ENCODE results near the gene RCN1. TPM values are rescaled to one million over a fixed set of nuclear protein-coding genes. Genes with fewer than 3 reads are reported as not detected.

RCN1 gene
- total RNA-seq, 1 experiment from 2014 or later, result 155 TPM

DNA sequence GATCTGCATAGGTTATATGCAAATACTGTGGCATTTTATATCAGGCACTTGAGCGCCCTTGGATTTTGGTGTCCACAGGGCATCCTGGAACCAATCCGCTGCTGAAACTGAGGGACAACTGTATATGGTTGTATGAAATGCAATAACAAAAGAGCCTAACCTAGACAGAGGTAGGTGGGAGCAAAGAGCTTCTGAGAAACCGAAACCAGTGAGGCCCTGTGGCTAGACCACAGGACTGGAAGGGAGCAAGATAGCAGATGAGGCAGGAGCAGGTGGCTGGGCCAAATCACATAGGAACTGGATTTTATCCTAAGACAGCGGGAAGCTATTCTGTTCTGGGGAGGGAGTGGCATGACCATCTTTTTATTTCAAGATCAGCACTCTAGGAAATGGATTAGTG, 30.1 kb downstream of the RCN1 start:
- no peak overlapping the region for H3K27ac Mint-ChIP-seq (ENCODE audit: low read depth, unreplicated experiment)
- ChIA-PET POLR2A (no interaction called here), CTCF (no interaction called here)
- no peak overlapping the region for H3K4me3 Mint-ChIP-seq (ENCODE audit: unreplicated experiment)
- TF ChIP-seq CTCF (IDR thresholded peaks at IDR 0.05; ENCODE audit: unreplicated experiment), result no peak
- intact Hi-C loops (cut with micrococcal nuclease), result no loop called here
- peaks cover 11% of the 10 kb centered on the region for H3K9me3 Mint-ChIP-seq (ENCODE audit: unreplicated experiment)
- no peaks in the 10 kb centered on the region for H3K36me3 Mint-ChIP-seq (ENCODE audit: insufficient read depth, unreplicated experiment)
- BruUV-seq (replicated peaks), result no TSS peak
- no peaks in the 10 kb centered on the region for H3K4me1 Mint-ChIP-seq (ENCODE audit: insufficient read depth, unreplicated experiment)
- no peak for DNase-seq (ENCODE audit: unreplicated experiment)
- H3K27me3 Mint-ChIP-seq (ENCODE audit: insufficient read depth, unreplicated experiment), result peaks cover 31% of the 10 kb centered on the region

DNA sequence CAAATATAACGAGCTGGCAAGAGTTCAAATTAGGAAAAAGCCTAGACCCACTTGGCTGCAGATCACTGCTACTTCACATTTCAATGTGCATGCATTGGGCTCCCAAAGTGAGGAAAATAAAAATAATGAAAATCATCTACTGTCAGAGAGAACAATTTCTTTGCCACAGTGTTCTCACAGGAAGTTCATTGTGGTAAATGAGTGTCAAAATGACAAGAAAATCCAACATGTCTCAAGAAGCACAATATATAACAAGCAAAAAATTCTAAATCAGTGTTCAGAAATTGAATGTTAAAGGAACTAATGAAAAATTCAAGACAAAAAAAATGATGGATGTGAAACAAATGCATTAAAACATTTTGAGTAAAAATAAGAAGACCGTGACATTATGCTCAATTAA, 31.3 kb downstream of the RCN1 start:
- H3K9me3 Mint-ChIP-seq (ENCODE audit: unreplicated experiment), result peaks cover 15% of the 10 kb centered on the region
- no TSS peak for BruUV-seq (replicated peaks)
- no peak overlapping the region for H3K4me3 Mint-ChIP-seq (ENCODE audit: unreplicated experiment)
- H3K27ac Mint-ChIP-seq (ENCODE audit: low read depth, unreplicated experiment), result no peak overlapping the region
- no peak for TF ChIP-seq CTCF (IDR thresholded peaks at IDR 0.05; ENCODE audit: unreplicated experiment)
- H3K36me3 Mint-ChIP-seq (ENCODE audit: insufficient read depth, unreplicated experiment), result no peaks in the 10 kb centered on the region
- ChIA-PET POLR2A (no interaction called here), CTCF (interaction anchor here (0.5 kb wide), 1 partner anchor 50 kb away, joined by 3 read pairs; no protein-coding TSS in a partner anchor)
- H3K27me3 Mint-ChIP-seq (ENCODE audit: insufficient read depth, unreplicated experiment), result peaks cover 38% of the 10 kb centered on the region
- no peaks in the 10 kb centered on the region for H3K4me1 Mint-ChIP-seq (ENCODE audit: insufficient read depth, unreplicated experiment)
- no peak for DNase-seq (ENCODE audit: unreplicated experiment)
- intact Hi-C loops (cut with micrococcal nuclease), result no loop called here

- TF ChIP-seq CTCF (IDR thresholded peaks at IDR 0.05; ENCODE audit: unreplicated experiment), result no peak
- ChIA-PET POLR2A (interaction anchor here (0.7 kb wide), 1 partner anchor 8 kb away, joined by 3 read pairs; no protein-coding TSS in a partner anchor), CTCF (no interaction called here)
- no peak for DNase-seq (ENCODE audit: unreplicated experiment)
- no TSS peak for BruUV-seq (replicated peaks)
- intact Hi-C loops (cut with micrococcal nuclease), result no loop called here
- Mint-ChIP-seq H3K9me3 (ENCODE audit: unreplicated experiment) (peaks cover under 1% of the 10 kb centered on the region), H3K27me3 (ENCODE audit: insufficient read depth, unreplicated experiment) (peaks cover 26% of the 10 kb centered on the region), H3K36me3 (ENCODE audit: insufficient read depth, unreplicated experiment) (no peaks in the 10 kb centered on the region), H3K27ac (ENCODE audit: low read depth, unreplicated experiment) (no peak overlapping the region), H3K4me3 (ENCODE audit: unreplicated experiment) (no peak overlapping the region), H3K4me1 (ENCODE audit: insufficient read depth, unreplicated experiment) (no peaks in the 10 kb centered on the region)
Measured at GRCh38 chr11:32131321-32131720, 40.4 kb downstream of the RCN1 start.

DNA sequence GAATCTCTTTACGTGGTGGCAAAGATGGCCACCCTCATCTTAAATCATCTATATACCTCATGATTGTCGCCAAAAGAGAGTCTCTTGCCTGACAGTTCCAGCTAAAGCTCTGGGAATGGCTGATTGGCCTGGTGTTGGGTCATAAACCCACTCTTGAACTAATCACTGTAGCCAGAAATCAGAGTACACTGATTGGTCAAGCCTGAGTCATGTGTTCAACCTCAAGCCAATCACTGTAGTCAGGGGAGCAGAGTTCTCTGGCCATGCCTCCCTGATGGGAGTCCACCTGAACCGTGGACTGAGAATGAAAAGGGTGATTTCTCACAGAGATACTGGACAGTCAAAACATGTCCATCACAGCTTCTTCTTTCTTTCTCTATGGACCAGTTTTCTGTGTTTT, 45.8 kb downstream of the RCN1 start:
- intact Hi-C loops (cut with micrococcal nuclease), result loop anchor here (1.0 kb wide), 1 partner anchor 48 kb away; no protein-coding TSS in a partner anchor
- H3K4me1 Mint-ChIP-seq (ENCODE audit: insufficient read depth, unreplicated experiment), result peaks cover 13% of the 10 kb centered on the region
- TSS peak; percentile 77 for BruUV-seq (replicated peaks)
- H3K27me3 Mint-ChIP-seq (ENCODE audit: insufficient read depth, unreplicated experiment), result no peaks in the 10 kb centered on the region
- DNase-seq (ENCODE audit: unreplicated experiment), result no peak
- TF ChIP-seq CTCF (IDR thresholded peaks at IDR 0.05; ENCODE audit: unreplicated experiment), result no peak
- H3K4me3 Mint-ChIP-seq (ENCODE audit: unreplicated experiment), result no peak overlapping the region
- H3K36me3 Mint-ChIP-seq (ENCODE audit: insufficient read depth, unreplicated experiment), result no peaks in the 10 kb centered on the region
- ChIA-PET CTCF (interaction anchor here (0.6 to 2.1 kb wide), 4 partner anchors 11 to 904 kb away, joined by 3 to 7 read pairs (median 4); no protein-coding TSS in a partner anchor), POLR2A (interaction anchor here (1.2 kb wide), 1 partner anchor 45 kb away, joined by 3 read pairs; no protein-coding TSS in a partner anchor)
- no peaks in the 10 kb centered on the region for H3K9me3 Mint-ChIP-seq (ENCODE audit: unreplicated experiment)
- peak overlapping the region; percentile 3 for H3K27ac Mint-ChIP-seq (ENCODE audit: low read depth, unreplicated experiment)

Measured in MCF 10A (cell line).